Smooth muscle cell (in vitro differentiated cells): ENCODE results near the gene NDRG4. TPM values are rescaled to one million over a fixed set of nuclear protein-coding genes. Genes with fewer than 3 reads are reported as not detected.

Source experiments
- DNase-seq: peaks from one replicate; lab custom pipeline; 2025; ENCODE audit not compliant: unreplicated experiment; lab: John Stamatoyannopoulos, UW
- H2AFZ ChIP-seq: fragments of 200-600 bp; sonication (generic); 2 replicates; pipeline ENCODE4 v1.6.0; 2016; ENCODE audit warnings: antibody characterized with exemption, low read depth, mild to moderate bottlenecking
- H3F3A ChIP-seq: fragments of 200-600 bp; sonication (generic); 2 replicates; pipeline ENCODE4 v1.6.0; 2017; ENCODE audit warnings: antibody characterized with exemption, low read depth
- H3K27ac ChIP-seq: fragments of 200-600 bp; sonication (generic); 2 replicates; pipeline ENCODE4 v1.5.1; 2016; ENCODE audit warnings: low read depth, mild to moderate bottlenecking
- H3K27me3 ChIP-seq: fragments of 200-600 bp; sonication (generic); 2 replicates; pipeline ENCODE4 v1.6.1; 2016; ENCODE audit warnings: low read depth, mild to moderate bottlenecking
- H3K36me3 ChIP-seq: fragments of 200-600 bp; sonication (generic); 2 replicates; pipeline ENCODE4 v1.5.1; 2016; ENCODE audit warnings: low read depth
- H3K4me1 ChIP-seq: fragments of 200-600 bp; sonication (generic); 2 replicates; pipeline ENCODE4 v1.5.1; 2016; ENCODE audit warnings: low read depth
- H3K4me2 ChIP-seq: fragments of 200-600 bp; sonication (generic); 2 replicates; pipeline ENCODE4 v1.6.0; 2016; ENCODE audit warnings: mild to moderate bottlenecking
- H3K4me3 ChIP-seq: fragments of 200-600 bp; sonication (generic); 2 replicates; pipeline ENCODE4 v1.5.1; 2016; ENCODE audit warnings: mild to moderate bottlenecking
- H3K79me2 ChIP-seq: fragments of 200-600 bp; sonication (generic); 2 replicates; pipeline ENCODE4 v1.6.0; 2016; ENCODE audit warnings: low read depth, mild to moderate bottlenecking
- H3K9ac ChIP-seq: fragments of 200-600 bp; sonication (generic); 2 replicates; pipeline ENCODE4 v1.6.0; 2016; ENCODE audit warnings: low read depth
- H3K9me3 ChIP-seq: fragments of 200-600 bp; sonication (generic); replicated peaks from 2 replicates; pipeline ENCODE4 v1.5.1; 2016; ENCODE audit warnings: low read depth
- H4K20me1 ChIP-seq: fragments of 200-600 bp; sonication (generic); 2 replicates; pipeline ENCODE4 v1.6.0; 2016; ENCODE audit warnings: low read depth
- CTCF ChIP-seq: fragments of 200-600 bp; sonication (generic); IDR thresholded peaks from 2 replicates; pipeline ENCODE4 v1.5.1; 2017; ENCODE audit warnings: borderline replicate concordance, mild to moderate bottlenecking, antibody characterized with exemption; ENCODE audit not compliant: insufficient read depth, poor library complexity, severe bottlenecking
- WGBS: methylation state at CpG from one replicate; pipeline ENCODE4 v1.1.7; 2016; ENCODE audit warnings: low lambda C conversion rate; 5-methylcytosine and 5-hydroxymethylcytosine counted together
- polyA plus RNA-seq: library from polyadenylated mRNA; unstranded; fragments of >200 nt; fragmentation: Nextera tagmentation; extraction: Ambion mirVana; gene quantifications from 2 replicates; pipeline ENCODE4 v1.2.1, GENCODE V29; 2016
- total RNA-seq: library from RNA; depleted of rRNA; stranded (reverse); fragments of >200 nt; gene quantifications from 2 replicates; pipeline ENCODE4 v1.2.3, GENCODE V29; 2014

Gene NDRG4
- total and polyA plus RNA-seq, 2 experiments from 2014 or later: 9.9 to 23.0 TPM

GRCh38 chr16:58466396-58466795 lies 33.5 kb upstream of the NDRG4 start:
- DNase-seq: no peak
- H4K20me1 ChIP-seq: no peaks in the 10 kb centered on the region
- peaks cover 86% of the 10 kb centered on the region for H3K27me3 ChIP-seq
- peaks cover 3% of the 10 kb centered on the region for H3K4me1 ChIP-seq
- 93% methylated on average over 3 of the region's 3 CpGs for WGBS
- no peaks in the 10 kb centered on the region for H3K36me3 ChIP-seq
- TF ChIP-seq CTCF: no peak
- H2AFZ ChIP-seq: no peak overlapping the region
- H3F3A ChIP-seq: no peaks in the 10 kb centered on the region
- H3K9ac ChIP-seq: no peak overlapping the region
- no peaks in the 10 kb centered on the region for H3K9me3 ChIP-seq
- no peak overlapping the region for H3K4me2 ChIP-seq
- no peak overlapping the region for H3K4me3 ChIP-seq
- H3K79me2 ChIP-seq: no peaks in the 10 kb centered on the region
- H3K27ac ChIP-seq: no peak overlapping the region

DNA sequence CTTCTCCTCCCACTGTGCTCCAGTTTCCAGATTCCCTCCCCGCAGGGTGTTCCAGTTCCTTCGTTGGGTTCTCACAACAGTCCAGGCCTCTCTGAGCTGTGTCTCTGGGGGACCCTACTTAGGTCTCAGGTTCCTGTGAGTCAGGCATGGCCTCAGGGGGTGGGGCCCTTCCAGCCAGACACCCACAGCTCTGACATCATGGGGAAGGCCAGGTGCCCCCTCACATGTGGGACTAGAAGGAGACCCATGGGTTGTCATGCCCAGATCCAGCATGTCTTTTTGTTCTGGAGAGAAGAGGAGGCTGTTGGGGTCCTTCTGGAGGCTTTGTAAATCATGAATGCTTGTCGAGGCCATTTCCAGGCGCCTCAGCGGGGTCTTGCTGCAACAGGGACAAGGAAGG lies 32.0 kb upstream of the NDRG4 start:
- H3K4me1 ChIP-seq: peaks cover 3% of the 10 kb centered on the region
- H2AFZ ChIP-seq: no peak overlapping the region
- H3K27ac ChIP-seq: no peak overlapping the region
- WGBS: 94% methylated on average over 5 of the region's 5 CpGs
- no peaks in the 10 kb centered on the region for H4K20me1 ChIP-seq
- no peak overlapping the region for H3K4me2 ChIP-seq
- H3K79me2 ChIP-seq: no peaks in the 10 kb centered on the region
- no peak for DNase-seq
- no peaks in the 10 kb centered on the region for H3K36me3 ChIP-seq
- peaks cover 72% of the 10 kb centered on the region for H3K27me3 ChIP-seq
- no peaks in the 10 kb centered on the region for H3F3A ChIP-seq
- H3K9me3 ChIP-seq: no peaks in the 10 kb centered on the region
- no peak overlapping the region for H3K9ac ChIP-seq
- no peak overlapping the region for H3K4me3 ChIP-seq
- no peak for TF ChIP-seq CTCF

- Histone ChIP-seq H3K9ac (no peak overlapping the region), H3K4me2 (no peak overlapping the region), H3K27ac (no peak overlapping the region), H3K79me2 (no peaks in the 10 kb centered on the region), H3F3A (no peaks in the 10 kb centered on the region), H3K4me1 (no peaks in the 10 kb centered on the region), H3K4me3 (no peak overlapping the region), H3K27me3 (peaks cover 50% of the 10 kb centered on the region), H3K36me3 (no peaks in the 10 kb centered on the region), H3K9me3 (no peaks in the 10 kb centered on the region), H4K20me1 (no peaks in the 10 kb centered on the region), H2AFZ (no peak overlapping the region)
- no peak for TF ChIP-seq CTCF
- WGBS: 79% methylated on average over 10 of the region's 10 CpGs
- DNase-seq: no peak
These were observed 28.6 kb upstream of the NDRG4 start for GRCh38 chr16:58471209-58471975.

DNA sequence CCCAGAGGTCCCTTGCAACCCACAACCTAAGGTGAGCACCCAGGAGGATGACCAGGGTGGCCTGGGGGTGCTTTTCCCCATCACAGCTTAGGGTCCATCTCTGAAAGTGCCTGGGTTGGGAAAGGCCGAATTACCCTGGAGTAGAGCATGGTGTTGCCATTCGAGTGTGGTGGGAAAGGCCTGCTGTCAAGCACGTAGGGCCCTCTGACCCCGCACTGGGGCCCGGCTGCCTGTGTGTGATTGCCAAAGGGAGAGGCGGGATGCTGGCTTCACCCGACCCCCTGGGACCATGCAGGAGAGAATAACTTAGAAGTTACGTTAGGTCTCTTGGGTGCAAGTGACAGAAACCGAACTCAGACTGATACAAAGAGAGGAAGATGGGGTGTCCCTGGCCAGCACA lies 27.7 kb upstream of the NDRG4 start:
- H4K20me1 ChIP-seq: no peaks in the 10 kb centered on the region
- DNase-seq: no peak
- H3K27ac ChIP-seq: no peak overlapping the region
- H3K9ac ChIP-seq: no peak overlapping the region
- no peak overlapping the region for H3K4me2 ChIP-seq
- no peak for TF ChIP-seq CTCF
- H3K9me3 ChIP-seq: no peaks in the 10 kb centered on the region
- H3K36me3 ChIP-seq: no peaks in the 10 kb centered on the region
- H3K4me3 ChIP-seq: no peak overlapping the region
- no peak overlapping the region for H2AFZ ChIP-seq
- 94% methylated on average over 9 of the region's 9 CpGs for WGBS
- no peaks in the 10 kb centered on the region for H3F3A ChIP-seq
- no peaks in the 10 kb centered on the region for H3K79me2 ChIP-seq
- H3K4me1 ChIP-seq: no peaks in the 10 kb centered on the region
- peaks cover 42% of the 10 kb centered on the region for H3K27me3 ChIP-seq
